NCI-H510A (cell line): Measurements from ENCODE around the gene DYRK1A.

Experiments used
- DNase-seq: peaks from one replicate; lab custom pipeline; 2025; lab: John Stamatoyannopoulos, UW

DYRK1A gene

DNA sequence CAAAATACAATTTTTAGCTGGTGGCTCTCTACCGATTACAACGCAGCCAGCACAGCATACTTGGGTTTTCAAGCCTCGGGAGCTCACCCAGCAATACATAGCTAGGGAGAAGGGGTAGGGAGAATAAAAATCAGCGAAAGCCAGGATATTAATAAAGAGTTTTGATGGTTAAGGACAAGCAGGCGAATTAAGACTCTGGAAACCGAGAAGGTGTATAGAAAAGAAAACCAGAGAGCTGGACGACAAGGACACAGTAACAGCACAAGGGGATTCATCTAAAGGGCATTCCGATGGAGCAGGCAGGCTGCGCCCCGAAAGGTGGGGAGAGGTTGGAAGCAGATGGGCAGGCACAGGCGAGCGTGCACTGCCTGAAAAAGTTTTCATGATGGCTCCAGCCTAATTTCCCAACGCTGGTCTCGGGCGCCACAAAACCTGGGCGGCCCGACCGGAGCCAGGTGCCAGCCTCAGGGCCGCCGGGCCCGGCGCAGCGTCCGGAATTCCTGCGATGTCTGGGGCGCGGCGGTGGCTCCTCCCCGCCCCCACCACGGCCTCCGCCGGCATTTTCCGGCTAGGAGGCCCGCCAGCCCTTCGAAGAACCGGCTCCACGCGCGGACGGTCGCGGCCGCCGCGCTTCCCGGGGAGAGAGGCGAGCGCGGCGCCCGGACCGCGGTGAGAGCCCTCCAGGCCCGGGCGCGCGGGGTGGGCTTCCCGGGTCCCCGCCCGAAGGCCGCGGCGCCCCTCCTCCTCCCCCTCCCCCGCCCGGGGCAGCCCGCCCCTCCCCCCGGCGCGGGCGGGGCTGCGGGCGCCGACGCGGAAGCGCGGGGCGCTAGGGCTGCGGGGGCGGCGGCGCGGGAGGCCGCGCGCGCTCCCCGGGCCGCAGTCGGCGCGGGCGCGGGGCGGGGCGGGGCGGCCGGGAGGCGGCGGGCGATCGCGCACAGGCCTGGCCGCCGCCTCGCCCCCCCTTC lies 774 bp upstream of the DYRK1A start:
- no peak for DNase-seq

- no peak for DNase-seq
Measured at GRCh38 chr21:37367336-37367702, 746 bp downstream of the DYRK1A start.

GRCh38 chr21:37367703-37368540 lies 1.3 kb downstream of the DYRK1A start:
- DNase-seq = no peak

DNA sequence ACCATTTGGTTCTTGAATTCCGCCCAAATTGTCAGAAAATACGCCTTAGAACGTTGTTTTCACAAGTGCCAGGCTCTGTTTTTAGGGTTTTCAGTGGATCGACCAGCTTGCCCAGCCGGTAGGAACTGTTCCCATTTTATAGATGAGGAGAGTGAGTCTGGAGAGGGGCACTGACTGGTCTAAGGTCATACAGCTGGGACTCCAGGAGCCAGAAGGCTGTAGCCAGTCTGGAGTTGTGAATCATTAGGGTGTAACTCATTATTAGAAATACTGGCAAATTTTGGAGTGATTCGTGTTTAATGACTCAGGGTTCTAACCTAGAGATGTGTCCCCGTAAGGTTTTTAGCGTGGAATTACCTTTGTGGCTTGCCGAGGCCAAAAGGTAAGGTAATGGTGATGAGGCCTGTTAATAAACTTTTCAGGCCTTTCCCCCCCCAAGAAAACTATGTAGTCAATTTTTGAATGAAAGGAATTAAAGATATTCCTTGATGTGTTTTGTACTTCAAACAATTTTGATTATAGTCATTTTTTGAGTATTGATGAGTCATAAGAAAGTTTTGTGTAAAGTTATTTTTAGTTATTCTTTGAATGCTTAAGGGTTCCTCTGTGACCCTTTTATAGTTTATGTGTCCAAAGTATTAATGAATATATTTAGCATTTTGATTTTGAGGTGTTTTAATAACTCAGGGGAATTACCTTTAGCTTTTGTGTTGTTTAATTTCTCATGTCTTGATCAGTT lies 2.1 kb downstream of the DYRK1A start:
- no peak for DNase-seq

DNA sequence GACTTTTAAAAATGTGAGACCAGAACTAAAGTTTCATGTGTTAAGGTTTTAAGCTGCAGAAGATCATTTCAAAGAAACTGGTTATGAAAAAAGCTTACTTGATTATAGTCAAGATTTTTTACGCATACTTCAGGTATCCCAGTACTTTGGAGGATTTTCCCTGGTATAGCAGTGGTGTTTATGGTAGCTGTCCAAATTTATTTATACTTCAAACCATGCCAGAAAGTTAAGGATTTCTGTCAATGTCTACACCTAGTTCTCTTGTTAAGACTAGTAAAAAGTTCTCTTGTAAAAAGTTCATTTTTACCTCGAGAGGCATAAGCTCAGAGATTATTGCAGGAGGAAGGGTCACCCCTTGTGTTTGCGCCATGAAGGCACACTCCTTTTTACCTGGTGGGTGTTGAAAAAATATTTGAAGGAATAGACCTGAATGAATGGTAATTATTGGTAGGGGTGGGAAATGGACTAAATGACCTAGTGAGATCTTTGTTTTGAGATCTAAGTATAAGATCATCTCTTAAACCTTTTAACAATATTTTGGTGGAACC lies 2.8 kb downstream of the DYRK1A start:
- DNase-seq = no peak

DNA sequence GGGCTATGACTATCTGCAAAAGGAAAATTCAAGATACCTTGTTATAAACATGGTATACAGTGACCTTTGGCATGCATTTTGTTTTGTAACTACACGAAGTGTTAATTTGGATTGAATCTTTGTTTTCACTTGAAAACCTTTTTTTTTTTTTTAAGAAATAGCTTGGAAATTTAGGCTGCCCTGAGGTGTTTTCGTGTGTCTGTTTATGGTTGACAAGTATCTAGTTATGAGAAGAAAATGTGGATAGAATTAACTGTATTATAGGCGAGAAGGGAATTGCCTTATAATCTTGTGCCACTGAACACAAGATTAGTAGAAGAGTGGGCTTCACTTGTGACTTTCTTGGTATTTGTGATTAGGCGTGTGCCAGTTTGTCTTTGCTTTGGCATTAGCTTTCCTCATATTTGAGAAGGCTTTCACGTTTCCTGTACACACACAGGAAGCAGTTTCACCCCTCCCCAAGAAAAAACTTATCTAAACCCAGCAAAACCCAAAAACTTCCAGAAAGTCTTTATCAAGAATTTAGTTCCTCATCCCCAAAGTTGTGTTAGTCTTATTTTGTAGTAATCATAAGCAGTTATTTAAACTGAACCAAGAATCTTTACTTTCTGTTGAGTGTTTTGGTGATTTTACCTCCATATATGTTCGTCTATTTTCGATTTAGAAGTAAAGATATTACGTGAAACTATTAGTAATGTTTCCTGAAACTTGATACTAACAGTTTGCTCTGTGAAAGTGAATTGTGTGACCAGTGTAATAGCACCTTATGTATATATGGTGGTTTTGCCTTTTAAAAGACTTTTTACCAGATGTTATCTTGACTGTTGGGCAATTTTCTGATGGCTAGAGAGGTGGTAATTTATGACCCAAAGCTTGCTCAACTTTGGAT lies 3.8 kb downstream of the DYRK1A start:
- DNase-seq = no peak

GRCh38 chr21:37371041-37371397 lies 4.4 kb downstream of the DYRK1A start:
- DNase-seq = no peak

DNA sequence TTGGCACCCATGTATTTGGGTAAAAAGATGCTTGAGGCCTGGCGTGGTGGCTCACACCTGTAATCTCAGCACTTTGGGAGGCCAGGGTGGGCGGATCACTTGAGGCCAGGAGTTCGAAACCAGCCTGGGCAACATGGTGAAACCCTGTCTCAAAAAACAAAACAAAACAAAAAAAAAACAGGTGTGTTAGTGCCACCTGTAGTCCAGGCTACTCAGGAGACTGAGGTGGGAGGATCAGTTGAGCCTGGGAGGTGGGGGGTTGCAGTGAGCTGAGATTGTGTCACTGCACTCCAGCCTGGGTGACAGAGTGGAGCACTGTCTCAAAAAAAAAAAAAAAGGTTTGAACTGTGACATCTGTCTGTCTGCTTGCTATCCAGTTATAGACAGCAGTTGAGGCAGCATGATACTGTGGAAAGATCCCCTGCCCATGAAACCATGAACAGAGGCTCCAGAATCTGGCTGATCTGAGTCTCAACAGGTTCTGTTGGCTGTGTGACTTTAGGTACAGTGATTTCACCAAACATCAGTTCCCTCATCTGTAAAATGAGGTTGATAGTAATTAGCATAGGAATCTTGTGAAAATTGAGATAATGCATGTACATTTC lies 5.7 kb downstream of the DYRK1A start:
- DNase-seq = no peak

GRCh38 chr21:37372951-37373350 lies 6.4 kb downstream of the DYRK1A start:
- DNase-seq = no peak

DNA sequence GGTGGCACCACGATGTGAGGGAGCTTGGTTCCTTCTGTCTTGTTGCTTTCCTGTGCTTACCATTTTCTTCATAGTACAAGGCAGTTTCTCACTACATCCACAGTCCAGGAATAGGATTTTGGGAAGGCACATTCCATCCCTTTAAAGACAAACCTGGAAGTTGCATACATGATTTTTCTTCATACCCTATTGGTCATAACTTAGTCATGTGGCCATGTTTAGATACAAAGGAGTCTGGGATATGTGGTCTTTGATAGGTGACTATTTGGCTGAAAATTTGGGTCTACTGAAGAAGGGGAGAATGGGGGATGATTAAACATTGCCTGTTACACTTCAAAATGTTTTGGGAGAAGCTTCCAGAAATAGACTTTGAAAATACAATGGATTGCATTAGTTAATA lies 7.0 kb downstream of the DYRK1A start:
- DNase-seq = no peak

- DNase-seq = no peak
Measured at GRCh38 chr21:37374027-37374426, 7.5 kb downstream of the DYRK1A start.

DNA sequence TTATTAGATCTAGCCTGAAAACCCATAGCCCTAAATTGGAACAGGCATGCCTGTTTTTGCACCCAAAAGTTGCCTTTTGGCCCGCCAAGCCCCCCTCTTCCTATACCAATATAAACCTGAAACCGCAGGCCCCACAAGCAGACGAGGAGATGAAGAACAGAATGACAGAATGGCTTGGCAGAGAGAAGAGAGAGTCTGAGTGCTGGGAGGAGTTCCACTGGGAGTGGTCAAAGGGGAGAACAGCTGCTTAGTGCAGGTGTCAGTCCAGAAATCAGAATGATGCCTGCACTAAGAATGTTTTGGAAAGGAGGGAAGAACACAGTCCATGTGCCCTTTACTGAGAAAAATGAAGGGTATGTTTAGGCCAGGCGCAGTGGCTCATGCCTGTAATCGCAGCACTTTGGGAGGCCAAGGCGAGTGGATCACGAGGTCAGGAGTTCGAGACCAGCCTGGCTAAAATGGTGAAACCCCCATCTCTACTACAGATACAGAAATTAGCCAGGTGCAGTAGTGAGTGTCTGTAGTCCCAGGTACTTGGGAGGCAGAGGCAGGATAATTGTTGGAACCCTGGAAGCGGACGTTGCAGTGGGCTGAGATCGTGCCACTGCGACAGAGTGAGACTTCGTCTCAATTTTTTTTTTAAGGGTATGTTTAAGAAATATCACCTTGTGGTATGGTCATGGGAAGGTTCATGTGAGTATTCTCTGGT lies 9.4 kb downstream of the DYRK1A start:
- DNase-seq = no peak

GRCh38 chr21:37378700-37379139 lies 12.1 kb downstream of the DYRK1A start:
- no peak for DNase-seq

- DNase-seq = no peak
Measured at GRCh38 chr21:37380349-37381323, 14.1 kb downstream of the DYRK1A start.

GRCh38 chr21:37381883-37382585 lies 15.5 kb downstream of the DYRK1A start:
- no peak for DNase-seq

DNA sequence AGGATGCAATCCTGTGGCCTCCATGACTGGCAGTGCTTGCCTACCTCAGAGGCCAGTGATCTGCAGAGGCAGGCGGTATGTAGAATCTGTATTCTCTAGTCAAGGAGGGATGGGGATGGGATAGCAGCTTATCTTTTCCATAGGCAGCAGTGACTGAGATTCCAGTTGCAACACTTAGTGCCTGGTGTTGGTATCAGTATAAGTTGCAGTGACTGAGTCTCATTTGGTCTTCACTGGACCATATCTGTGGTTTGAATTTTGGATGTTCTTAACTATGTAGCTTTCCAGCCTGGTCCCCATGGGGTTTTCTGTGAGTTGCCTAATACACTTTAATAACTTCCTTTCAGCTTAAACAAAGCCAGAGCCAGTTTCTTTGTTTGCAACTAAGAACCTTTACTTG lies 16.5 kb downstream of the DYRK1A start:
- DNase-seq = no peak

DNA sequence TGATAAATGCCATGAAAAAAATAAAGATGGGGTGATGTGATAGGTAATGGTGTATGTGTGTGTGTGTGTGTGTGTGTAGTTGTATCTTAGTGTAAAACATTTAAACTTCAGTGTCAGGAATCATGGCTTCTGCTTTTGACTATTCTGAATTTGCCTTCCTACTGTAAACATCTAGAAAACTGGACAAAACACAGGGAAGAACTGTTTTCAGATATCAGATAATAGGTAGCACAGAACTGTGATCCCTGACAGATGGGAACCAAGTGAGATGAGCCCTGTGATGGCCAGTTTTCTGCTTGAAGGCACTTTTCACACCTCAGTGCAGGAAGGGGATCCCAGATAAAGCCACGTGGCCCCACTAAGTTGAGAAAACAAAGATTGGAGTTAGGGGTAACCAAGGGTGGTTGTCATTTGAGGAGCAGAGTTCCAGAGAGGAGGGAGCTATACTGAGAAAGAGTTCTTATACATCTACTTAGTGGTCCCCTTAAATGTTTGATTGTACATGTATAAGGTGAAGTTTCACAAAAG lies 17.3 kb downstream of the DYRK1A start:
- DNase-seq = no peak

GRCh38 chr21:37384416-37384815 lies 17.8 kb downstream of the DYRK1A start:
- DNase-seq = no peak
